ENCODE measurements around the gene ANKK1. TPM values are rescaled to one million over a fixed set of nuclear protein-coding genes. Genes with fewer than 3 reads are reported as not detected.
A peak's percentile ranks its signal among the peaks of the same experiment; 100 is the strongest.

Gene ANKK1
- total RNA-seq, 1 donor from 2014 or later: not detected

GRCh38 chr11:113397212-113397611 is 9.6 kb downstream of the ANKK1 start:
- Histone ChIP-seq H3K36me3 (ENCODE audit: insufficient read depth, low read length) (no peaks in the 10 kb centered on the region), H3K4me1 (ENCODE audit: insufficient read depth, low read length) (no peaks in the 10 kb centered on the region), H3K27me3 (ENCODE audit: insufficient read depth, low read length) (peaks cover 10% of the 10 kb centered on the region), H3K9me3 (ENCODE audit: insufficient read depth, low read depth, low read length) (no peaks in the 10 kb centered on the region), H3K4me2 (ENCODE audit: low read length) (no peak overlapping the region), H3K27ac (ENCODE audit: low read depth, low read length) (no peak overlapping the region), H2AFZ (ENCODE audit: low read depth, low read length) (no peak overlapping the region), H3K9ac (ENCODE audit: low read length) (no peak overlapping the region), H3K4me3 (ENCODE audit: insufficient read depth, low read depth, low read length) (no peak overlapping the region), H3K79me2 (ENCODE audit: insufficient read depth, low read length) (no peaks in the 10 kb centered on the region), H4K20me1 (ENCODE audit: insufficient read depth, low read length) (no peaks in the 10 kb centered on the region)
- Mint-ChIP-seq H3K4me1 (ENCODE audit: low read depth, unreplicated experiment) (no peaks in the 10 kb centered on the region), H3K36me3 (ENCODE audit: low read depth, unreplicated experiment) (no peaks in the 10 kb centered on the region), H3K4me3 (ENCODE audit: unreplicated experiment) (no peak overlapping the region), H3K27ac (ENCODE audit: unreplicated experiment) (peak overlapping the region; percentile 7), H3K9me3 (ENCODE audit: unreplicated experiment) (no peaks in the 10 kb centered on the region), H3K27me3 (ENCODE audit: low read depth, unreplicated experiment) (peaks cover 56% of the 10 kb centered on the region)
- no peak for DNase-seq (ENCODE audit: low read depth)
- FAIRE-seq: no peak
- TF ChIP-seq EZH2 (IDR thresholded peaks at IDR 0.05; ENCODE audit: insufficient read depth, low read length) (no peak), CTCF (IDR thresholded peaks at IDR 0.05; ENCODE audit: insufficient read depth, low read depth, low read length) (no peak)

DNA sequence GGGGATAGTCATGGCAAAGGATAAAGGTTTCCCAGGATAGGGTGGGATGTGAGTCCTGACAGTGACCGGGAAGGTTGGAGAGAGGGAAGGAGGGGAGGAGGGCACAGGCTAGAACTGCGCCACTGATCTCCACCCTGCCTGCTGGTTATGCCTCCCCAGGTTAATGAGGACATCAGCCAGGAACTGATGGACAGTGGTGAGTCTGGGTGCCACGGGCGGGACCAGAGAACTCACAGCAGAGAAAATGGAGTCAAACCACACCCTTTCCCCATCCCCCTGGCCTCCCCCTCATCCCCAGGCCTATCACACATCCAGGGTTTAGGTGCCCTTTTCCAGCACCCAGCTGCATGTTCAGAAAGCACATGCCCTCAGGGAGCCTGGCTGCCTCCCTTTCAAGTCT is 10.2 kb downstream of the ANKK1 start:
- Mint-ChIP-seq H3K9me3 (ENCODE audit: unreplicated experiment) (peaks cover under 1% of the 10 kb centered on the region), H3K4me1 (ENCODE audit: low read depth, unreplicated experiment) (no peaks in the 10 kb centered on the region), H3K27me3 (ENCODE audit: low read depth, unreplicated experiment) (peaks cover 59% of the 10 kb centered on the region), H3K27ac (ENCODE audit: unreplicated experiment) (no peak overlapping the region), H3K36me3 (ENCODE audit: low read depth, unreplicated experiment) (no peaks in the 10 kb centered on the region), H3K4me3 (ENCODE audit: unreplicated experiment) (no peak overlapping the region)
- Histone ChIP-seq H3K9me3 (ENCODE audit: insufficient read depth, low read depth, low read length) (no peaks in the 10 kb centered on the region), H3K9ac (ENCODE audit: low read length) (no peak overlapping the region), H3K79me2 (ENCODE audit: insufficient read depth, low read length) (no peaks in the 10 kb centered on the region), H3K4me1 (ENCODE audit: insufficient read depth, low read length) (no peaks in the 10 kb centered on the region), H2AFZ (ENCODE audit: low read depth, low read length) (no peak overlapping the region), H3K4me2 (ENCODE audit: low read length) (no peak overlapping the region), H3K4me3 (ENCODE audit: insufficient read depth, low read depth, low read length) (no peak overlapping the region), H3K27me3 (ENCODE audit: insufficient read depth, low read length) (peaks cover 7% of the 10 kb centered on the region), H4K20me1 (ENCODE audit: insufficient read depth, low read length) (no peaks in the 10 kb centered on the region), H3K36me3 (ENCODE audit: insufficient read depth, low read length) (no peaks in the 10 kb centered on the region), H3K27ac (ENCODE audit: low read depth, low read length) (no peak overlapping the region)
- DNase-seq (ENCODE audit: low read depth) (no peak), FAIRE-seq (no peak)
- no peak for TF ChIP-seq CTCF (IDR thresholded peaks at IDR 0.05; ENCODE audit: insufficient read depth, low read depth, low read length)
- no peak for TF ChIP-seq EZH2 (IDR thresholded peaks at IDR 0.05; ENCODE audit: insufficient read depth, low read length)

GRCh38 chr11:113398669-113399430 is 11.3 kb downstream of the ANKK1 start:
- H3K4me2 ChIP-seq (ENCODE audit: low read length): no peak overlapping the region
- no peak for TF ChIP-seq EZH2 (IDR thresholded peaks at IDR 0.05; ENCODE audit: insufficient read depth, low read length)
- no peak for TF ChIP-seq CTCF (IDR thresholded peaks at IDR 0.05; ENCODE audit: insufficient read depth, low read depth, low read length)
- H3K4me1 ChIP-seq (ENCODE audit: insufficient read depth, low read length): no peaks in the 10 kb centered on the region
- peaks cover 6% of the 10 kb centered on the region for H3K27me3 ChIP-seq (ENCODE audit: insufficient read depth, low read length)
- Mint-ChIP-seq H3K9me3 (ENCODE audit: unreplicated experiment) (peaks cover 2% of the 10 kb centered on the region), H3K36me3 (ENCODE audit: low read depth, unreplicated experiment) (no peaks in the 10 kb centered on the region), H3K4me3 (ENCODE audit: unreplicated experiment) (no peak overlapping the region), H3K27ac (ENCODE audit: unreplicated experiment) (no peak overlapping the region), H3K27me3 (ENCODE audit: low read depth, unreplicated experiment) (peaks cover 64% of the 10 kb centered on the region), H3K4me1 (ENCODE audit: low read depth, unreplicated experiment) (no peaks in the 10 kb centered on the region)
- no peaks in the 10 kb centered on the region for H4K20me1 ChIP-seq (ENCODE audit: insufficient read depth, low read length)
- no peak overlapping the region for H3K4me3 ChIP-seq (ENCODE audit: insufficient read depth, low read depth, low read length)
- H3K9me3 ChIP-seq (ENCODE audit: insufficient read depth, low read depth, low read length): no peaks in the 10 kb centered on the region
- H3K79me2 ChIP-seq (ENCODE audit: insufficient read depth, low read length): no peaks in the 10 kb centered on the region
- FAIRE-seq (no peak), DNase-seq (ENCODE audit: low read depth) (no peak)
- H3K36me3 ChIP-seq (ENCODE audit: insufficient read depth, low read length): no peaks in the 10 kb centered on the region
- no peak overlapping the region for H2AFZ ChIP-seq (ENCODE audit: low read depth, low read length)
- H3K27ac ChIP-seq (ENCODE audit: low read depth, low read length): no peak overlapping the region
- H3K9ac ChIP-seq (ENCODE audit: low read length): no peak overlapping the region
